BJ (cell line): ENCODE measurements around the gene ZER1. TPM values are rescaled to one million over a fixed set of nuclear protein-coding genes. Genes with fewer than 3 reads are reported as not detected.
"Not testable (repeated sequence)": the region's sequence is repeated elsewhere in the genome, so short reads cannot be mapped to it uniquely, and the experiment has no call there.

Experiments used
- CTCF ChIA-PET: fragments of 350-600 bp; formaldehyde crosslinking; extraction: SDS; loops from one replicate; lab custom pipeline; 2021; ENCODE audit warnings: antibody characterized with exemption, inconsistent platforms; lab: Yijun Ruan, JAX
- POLR2A ChIA-PET: fragments of 300-600 bp; sonication (Branson Sonifier 250); formaldehyde crosslinking; extraction: SDS; loops from one replicate; lab custom pipeline; 2021; ENCODE audit warnings: antibody characterized with exemption; lab: Charles Lee
- DNase-seq: peaks from one replicate; pipeline ENCODE4 v3.0.0-alpha.2; 2011; ENCODE audit warnings: low read depth
- H3K27me3 ChIP-seq: 2 replicates; pipeline ENCODE4 v1.6.0; 2011; ENCODE audit warnings: low read length; ENCODE audit not compliant: control insufficient read depth, insufficient read depth
- H3K36me3 ChIP-seq: 2 replicates; pipeline ENCODE4 v1.5.1; 2011; ENCODE audit warnings: low read length; ENCODE audit not compliant: control insufficient read depth, insufficient read depth
- H3K4me3 ChIP-seq: 2 replicates; pipeline ENCODE4 v1.5.1; 2011; ENCODE audit warnings: low read depth, mild to moderate bottlenecking, control low read depth, low read length
- polyA plus RNA-seq: library from polyadenylated mRNA; depleted of rRNA; stranded (reverse); fragments of >200 nt; gene quantifications from 2 replicates; pipeline ENCODE4 v1.2.3, GENCODE V29; 2011
- TF ChIP-seq, protein P1 (sequence below): IDR thresholded peaks from 2 replicates; pipeline ENCODE4 v1.5.1; 2011; ENCODE audit warnings: low read depth, mild to moderate bottlenecking, control low read depth, inconsistent platforms, low read length, moderate library complexity; ENCODE audit not compliant: insufficient read depth

ZER1 gene
- polyA plus RNA-seq, 1 experiment: 64.5 TPM

DNA sequence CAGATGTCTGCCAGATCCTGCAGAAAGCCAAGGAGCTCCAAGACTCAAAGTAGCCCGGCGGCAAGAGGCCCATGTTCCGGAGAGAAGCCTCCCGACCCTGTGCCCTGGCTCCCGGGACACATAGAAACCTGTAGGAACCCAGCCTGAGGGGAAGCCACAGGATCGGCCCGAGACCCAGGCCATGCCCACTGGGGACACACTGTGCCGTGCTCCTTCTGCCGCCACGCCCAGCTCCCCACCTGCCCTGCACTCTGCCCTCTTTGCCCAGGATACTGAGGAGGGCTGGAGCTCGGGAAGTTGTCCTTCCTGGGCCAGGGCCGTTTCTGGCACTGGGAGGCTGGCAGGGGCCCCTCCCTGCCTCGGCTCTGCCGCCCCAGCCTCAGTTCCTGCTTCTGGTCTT is 36.1 kb upstream of the ZER1 start:
- ChIA-PET POLR2A (no interaction called here), CTCF (interaction anchor here (1.2 kb wide), 1 partner anchor 10 kb away, joined by 4 read pairs; the partner anchor contains the start of gene ENDOG)
- H3K27me3 ChIP-seq: no peaks in the 10 kb centered on the region
- H3K4me3 ChIP-seq: no peak overlapping the region
- H3K36me3 ChIP-seq: peaks cover 35% of the 10 kb centered on the region
- no peak for DNase-seq
- TF ChIP-seq, protein P1, sequence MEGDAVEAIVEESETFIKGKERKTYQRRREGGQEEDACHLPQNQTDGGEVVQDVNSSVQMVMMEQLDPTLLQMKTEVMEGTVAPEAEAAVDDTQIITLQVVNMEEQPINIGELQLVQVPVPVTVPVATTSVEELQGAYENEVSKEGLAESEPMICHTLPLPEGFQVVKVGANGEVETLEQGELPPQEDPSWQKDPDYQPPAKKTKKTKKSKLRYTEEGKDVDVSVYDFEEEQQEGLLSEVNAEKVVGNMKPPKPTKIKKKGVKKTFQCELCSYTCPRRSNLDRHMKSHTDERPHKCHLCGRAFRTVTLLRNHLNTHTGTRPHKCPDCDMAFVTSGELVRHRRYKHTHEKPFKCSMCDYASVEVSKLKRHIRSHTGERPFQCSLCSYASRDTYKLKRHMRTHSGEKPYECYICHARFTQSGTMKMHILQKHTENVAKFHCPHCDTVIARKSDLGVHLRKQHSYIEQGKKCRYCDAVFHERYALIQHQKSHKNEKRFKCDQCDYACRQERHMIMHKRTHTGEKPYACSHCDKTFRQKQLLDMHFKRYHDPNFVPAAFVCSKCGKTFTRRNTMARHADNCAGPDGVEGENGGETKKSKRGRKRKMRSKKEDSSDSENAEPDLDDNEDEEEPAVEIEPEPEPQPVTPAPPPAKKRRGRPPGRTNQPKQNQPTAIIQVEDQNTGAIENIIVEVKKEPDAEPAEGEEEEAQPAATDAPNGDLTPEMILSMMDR: no peak

DNA sequence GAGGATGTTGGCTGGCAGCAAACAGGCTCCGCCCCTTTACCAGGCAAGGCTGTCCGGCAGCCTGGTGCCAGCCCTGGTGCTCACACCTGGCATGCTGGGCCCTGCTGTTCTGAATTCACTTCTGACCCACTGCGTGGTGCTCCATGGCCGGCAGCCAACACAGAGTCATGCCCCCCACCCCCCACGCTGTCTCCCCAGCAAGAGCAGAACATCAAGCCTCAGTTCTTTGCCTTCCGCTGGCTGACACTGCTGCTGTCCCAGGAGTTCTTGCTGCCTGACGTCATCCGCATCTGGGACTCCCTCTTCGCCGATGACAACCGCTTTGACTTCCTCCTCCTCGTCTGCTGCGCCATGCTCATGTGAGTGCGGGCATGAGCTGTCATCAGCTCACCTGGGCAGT is 33.9 kb upstream of the ZER1 start:
- peaks cover 35% of the 10 kb centered on the region for H3K36me3 ChIP-seq
- H3K27me3 ChIP-seq: no peaks in the 10 kb centered on the region
- TF ChIP-seq, protein P1: no peak
- ChIA-PET CTCF (no interaction called here), POLR2A (no interaction called here)
- no peak for DNase-seq
- no peak overlapping the region for H3K4me3 ChIP-seq

DNA sequence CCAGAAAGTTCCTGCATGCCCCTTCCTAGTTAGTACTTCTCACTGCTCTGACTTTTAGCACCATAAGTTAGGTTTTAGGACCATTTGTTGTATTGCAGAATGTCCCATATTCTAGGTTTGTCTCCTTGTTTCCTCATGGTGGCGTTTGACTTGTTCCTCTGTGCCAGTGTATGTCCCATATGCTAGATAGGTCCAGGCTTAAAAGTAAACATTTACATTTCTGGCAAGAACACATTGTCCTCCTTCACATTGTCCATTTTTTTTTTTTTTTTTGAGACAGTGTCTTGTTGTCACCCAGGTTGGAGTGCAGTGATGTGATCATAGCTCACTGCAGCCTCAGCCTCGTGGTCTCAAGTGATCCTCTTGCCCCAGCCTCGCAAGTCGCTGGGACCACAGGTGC is 30.8 kb upstream of the ZER1 start:
- POLR2A ChIA-PET: no interaction called here
- CTCF ChIA-PET: interaction anchor here (3.0 kb wide), 1 partner anchor 16 kb away, joined by 14 read pairs; the partner anchor contains the start of gene ENDOG
- peaks cover 34% of the 10 kb centered on the region for H3K36me3 ChIP-seq

DNA sequence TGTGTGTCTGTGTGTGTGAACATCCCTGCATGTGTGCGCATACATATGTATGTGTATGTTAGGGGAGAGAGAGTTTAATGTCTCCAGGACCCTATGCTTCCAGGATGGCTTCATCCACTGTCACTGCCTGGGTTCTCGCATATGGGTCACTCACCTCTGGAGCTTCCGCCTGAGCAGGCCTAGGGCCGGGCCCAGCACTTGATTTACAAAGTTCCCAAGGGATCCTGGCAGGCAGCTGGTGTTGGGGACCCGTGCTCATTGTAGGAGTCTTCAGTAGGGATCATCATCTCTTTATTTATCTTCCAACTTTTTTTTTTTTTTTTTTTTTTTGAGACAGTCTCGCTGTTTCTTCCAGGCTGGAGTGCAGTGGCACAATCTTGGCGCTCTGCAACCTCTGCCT is 28.3 kb upstream of the ZER1 start:
- POLR2A ChIA-PET: no interaction called here
- DNase-seq: no peak
- TF ChIP-seq, protein P1: no peak
- CTCF ChIA-PET: interaction anchor here (1.2 to 1.7 kb wide), 2 partner anchors 18 to 98 kb away, joined by 4 read pairs; partner anchors contain the start of gene PKN3
- peaks cover 23% of the 10 kb centered on the region for H3K36me3 ChIP-seq
- H3K4me3 ChIP-seq: no peak overlapping the region
- no peaks in the 10 kb centered on the region for H3K27me3 ChIP-seq

More for the DNA sequence above, 30.8 kb upstream of the ZER1 start:
- no peak for DNase-seq
- TF ChIP-seq, protein P1: no peak
- no peaks in the 10 kb centered on the region for H3K27me3 ChIP-seq
- no peak overlapping the region for H3K4me3 ChIP-seq

GRCh38 chr9:128798896-128799295 is 27.2 kb upstream of the ZER1 start:
- CTCF ChIA-PET: interaction anchor here (1.1 to 1.7 kb wide), 2 partner anchors 19 to 97 kb away, joined by 4 read pairs; partner anchors contain the start of genes ENDOG and PKN3
- TF ChIP-seq, protein P1: no peak
- peaks cover 25% of the 10 kb centered on the region for H3K36me3 ChIP-seq
- H3K27me3 ChIP-seq: no peaks in the 10 kb centered on the region
- DNase-seq: no peak
- POLR2A ChIA-PET: no interaction called here
- no peak overlapping the region for H3K4me3 ChIP-seq

GRCh38 chr9:128794961-128795360 is 23.2 kb upstream of the ZER1 start:
- POLR2A ChIA-PET: interaction anchor here (0.6 kb wide), 1 partner anchor 160 kb away, joined by 3 read pairs; no protein-coding TSS in a partner anchor

More at GRCh38 chr9:128794961-128795360, 23.2 kb upstream of the ZER1 start:
- DNase-seq, H3K4me3 ChIP-seq, CTCF ChIA-PET, H3K27me3 ChIP-seq: not testable (repeated sequence)
- peaks cover 37% of the 10 kb centered on the region for H3K36me3 ChIP-seq
